GM12891 (cell line): Measurements from ENCODE around the gene RAB35.

Experiments used
- DNase-seq: peaks from one replicate; pipeline ENCODE4 v3.0.0; 2011; ENCODE audit warnings: low spot score; ENCODE audit not compliant: insufficient read length
- FAIRE-seq: peaks from 2 replicates; lab custom pipeline; 2011; peaks lifted over from hg19 to GRCh38; lab: Jason Lieb, UNC
- PAX5 ChIP-seq: IDR thresholded peaks from 2 replicates; pipeline ENCODE4 v1.6.1; 2011; ENCODE audit warnings: low read length, moderate library complexity, mild to moderate bottlenecking; ENCODE audit not compliant: insufficient read depth, severe bottlenecking
- POLR2A ChIP-seq: IDR thresholded peaks from 2 replicates; pipeline ENCODE4 v1.6.1; 2011; ENCODE audit warnings: low read depth, low read length, control low read depth
- POLR2AphosphoS5 ChIP-seq: IDR thresholded peaks from 2 replicates; pipeline ENCODE4 v1.6.1; 2011; ENCODE audit warnings: low read depth, low read length, control low read depth
- POU2F2 ChIP-seq: IDR thresholded peaks from 2 replicates; pipeline ENCODE4 v1.6.1; 2011; ENCODE audit warnings: low read depth, mild to moderate bottlenecking, control low read depth, low read length, moderate library complexity
- SPI1 ChIP-seq: IDR thresholded peaks from 2 replicates; pipeline ENCODE4 v1.6.1; 2011; ENCODE audit warnings: low read depth, low read length, control low read depth
- TAF1 ChIP-seq: IDR thresholded peaks from 2 replicates; pipeline ENCODE4 v1.6.1; 2011; ENCODE audit warnings: low read depth, low read length, control low read depth

Gene RAB35

DNA sequence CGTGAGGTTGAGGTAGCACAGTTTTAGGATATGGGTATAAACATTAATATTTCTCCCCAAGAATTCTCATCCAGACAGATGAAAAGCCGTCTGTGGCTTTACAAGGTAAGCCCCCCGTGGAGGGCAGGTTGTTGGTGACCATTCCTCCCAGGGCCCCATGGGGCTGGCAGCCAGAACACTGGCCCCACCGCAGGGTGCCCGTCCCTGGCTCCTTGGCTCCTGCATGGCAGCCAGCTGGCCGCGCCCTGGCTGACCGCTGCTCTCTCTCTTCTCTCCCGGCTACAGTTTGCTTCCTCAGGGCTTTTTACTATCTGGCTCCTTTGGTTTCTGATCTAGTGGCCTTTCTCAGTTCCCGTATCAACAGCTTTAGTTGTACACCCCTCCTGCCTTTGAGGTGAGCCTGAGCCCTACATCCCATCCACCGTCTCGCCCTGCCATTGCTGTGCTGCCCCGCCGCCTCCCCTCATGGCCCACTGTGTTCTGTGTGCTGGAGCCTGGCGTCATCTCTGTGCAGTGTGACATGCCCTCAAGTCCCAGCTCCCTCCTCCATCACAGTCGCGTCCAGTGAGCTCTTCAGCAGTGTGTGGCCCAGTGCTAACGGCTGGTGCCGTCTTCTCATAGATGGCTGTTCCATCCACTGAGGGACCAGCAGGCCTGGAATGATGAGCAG lies 25.8 kb downstream of the RAB35 start:
- no peak for TF ChIP-seq TAF1
- TF ChIP-seq POLR2AphosphoS5, result 0 out of 2 replicates have a peak, but pooled peaks have one; percentile 15
- TF ChIP-seq SPI1, result no peak
- TF ChIP-seq POU2F2, result no peak
- TF ChIP-seq PAX5, result no peak
- TF ChIP-seq POLR2A, result peak; percentile 24; the same call in 1 of the 2 replicates
- FAIRE-seq (no peak), DNase-seq (no peak)

DNA sequence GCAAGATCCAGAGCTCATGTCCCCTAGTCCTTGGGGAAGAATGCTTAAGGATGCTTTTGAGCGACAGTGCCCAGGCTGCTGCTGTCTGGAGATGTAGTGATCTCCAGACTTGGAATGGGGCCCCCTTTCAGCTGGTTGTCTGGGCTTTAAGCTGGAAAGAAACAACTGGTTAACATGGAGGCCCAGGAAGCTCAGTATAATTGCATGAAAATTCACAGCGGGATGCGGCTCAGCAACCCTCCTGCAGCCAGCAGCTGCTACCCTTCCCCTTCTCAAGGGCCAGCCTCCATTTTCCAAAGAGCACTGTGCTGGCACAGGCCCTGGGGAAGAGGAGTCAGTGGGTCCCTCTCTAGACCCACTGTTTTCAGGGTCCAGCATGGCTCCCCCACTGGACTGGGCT lies 26.3 kb downstream of the RAB35 start:
- FAIRE-seq (no peak), DNase-seq (no peak)
- no peak for TF ChIP-seq POLR2A
- no peak for TF ChIP-seq TAF1
- TF ChIP-seq POU2F2, result no peak
- TF ChIP-seq PAX5, result no peak
- no peak for TF ChIP-seq SPI1
- no peak for TF ChIP-seq POLR2AphosphoS5

DNA sequence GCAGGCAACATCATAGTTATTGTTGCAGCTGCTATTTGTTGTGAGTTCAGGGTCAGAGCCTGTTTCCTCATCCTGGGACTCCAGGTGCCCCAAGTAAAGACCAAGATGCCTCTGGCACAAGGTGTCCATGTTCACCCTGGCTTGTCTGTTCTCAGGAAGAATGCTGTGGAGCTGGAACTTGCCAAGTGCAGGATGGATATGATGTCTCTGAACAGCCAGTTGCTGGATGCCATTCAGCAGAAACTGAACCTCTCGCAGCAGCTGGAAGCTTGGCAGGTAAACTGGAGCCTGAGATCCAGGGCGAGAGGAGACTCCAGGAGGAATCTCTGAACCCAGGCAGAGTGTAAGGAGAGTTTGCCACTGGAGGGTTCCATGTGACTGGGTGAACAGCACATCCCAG lies 26.8 kb downstream of the RAB35 start:
- FAIRE-seq, result no peak
- TF ChIP-seq POLR2AphosphoS5 (no peak), POLR2A (no peak), PAX5 (no peak), TAF1 (no peak), SPI1 (no peak), POU2F2 (no peak)
- DNase-seq, result no peak

DNA sequence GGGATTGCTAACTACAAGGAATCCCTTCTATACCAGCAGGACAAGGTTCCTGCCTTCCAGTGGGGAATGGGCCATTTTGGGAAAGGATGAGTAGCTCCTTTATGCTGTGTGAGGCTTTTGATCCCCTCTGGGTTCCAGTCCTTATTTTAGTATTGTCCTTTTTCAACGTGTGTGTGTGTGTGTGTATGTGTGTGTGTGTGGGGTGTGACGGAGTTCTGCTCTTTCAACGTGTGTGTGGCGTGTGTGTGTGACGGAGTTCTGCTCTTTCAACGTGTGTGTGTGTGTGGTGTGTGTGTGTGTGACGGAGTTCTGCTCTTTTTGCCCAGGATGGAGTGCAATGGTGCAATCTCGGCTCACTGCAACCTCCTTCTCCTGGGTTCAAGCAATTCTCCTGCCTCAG lies 27.4 kb downstream of the RAB35 start:
- DNase-seq, result no peak
- TF ChIP-seq POU2F2, result no peak
- no peak for TF ChIP-seq PAX5
- TF ChIP-seq POLR2AphosphoS5, result no peak
- TF ChIP-seq SPI1, result no peak
- no peak for TF ChIP-seq TAF1
- no peak for TF ChIP-seq POLR2A
- no peak for FAIRE-seq

DNA sequence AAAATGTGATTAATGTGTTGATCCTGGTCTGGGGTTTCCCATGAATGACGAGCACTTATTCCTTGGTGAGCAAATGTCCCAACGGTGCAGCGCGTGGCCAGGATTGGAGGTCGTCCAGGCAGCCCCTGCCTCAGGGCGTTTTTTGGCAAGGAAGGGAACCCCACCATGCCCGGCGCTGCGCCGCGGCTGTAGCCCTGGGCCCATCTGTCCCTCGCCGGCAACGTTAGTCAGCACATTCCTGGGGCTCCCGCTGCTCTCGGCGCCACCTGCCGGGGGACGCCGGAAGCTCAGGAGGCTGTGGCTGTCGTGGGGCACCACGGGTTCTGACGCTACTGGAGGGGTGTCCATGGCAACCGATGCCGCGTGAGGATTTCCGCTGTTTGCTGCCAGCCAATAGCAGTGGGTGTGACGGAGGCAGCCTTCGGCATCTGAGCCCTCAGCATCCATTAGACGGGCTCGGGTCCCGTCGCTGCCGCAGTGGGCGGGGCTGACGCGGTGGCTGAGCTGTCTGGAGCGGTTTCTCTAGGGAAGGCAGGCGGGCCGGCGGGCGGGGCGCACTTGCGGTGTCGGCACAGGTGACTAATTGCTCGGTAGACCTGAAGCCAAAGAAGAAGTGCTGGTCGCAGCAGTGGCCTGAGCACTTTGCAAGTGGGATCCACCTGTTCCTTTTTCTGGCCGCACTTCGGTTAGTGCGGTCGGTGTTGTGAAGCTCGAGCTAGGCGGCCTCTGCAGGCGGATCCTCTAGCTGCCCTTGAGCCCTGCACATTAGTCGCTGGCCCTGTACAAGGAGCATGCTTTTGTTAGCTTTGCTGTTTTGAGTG lies 29.5 kb downstream of the RAB35 start:
- DNase-seq, result peak; percentile 99
- TF ChIP-seq PAX5 (no peak), POLR2A (peak; percentile 39; the same call in 1 of the 2 replicates), POLR2AphosphoS5 (0 out of 2 replicates have a peak, but pooled peaks have one; percentile 4), SPI1 (peak; percentile 62), POU2F2 (no peak; the same call in 1 of the 2 replicates), TAF1 (no peak)
- FAIRE-seq, result peak; percentile 100

DNA sequence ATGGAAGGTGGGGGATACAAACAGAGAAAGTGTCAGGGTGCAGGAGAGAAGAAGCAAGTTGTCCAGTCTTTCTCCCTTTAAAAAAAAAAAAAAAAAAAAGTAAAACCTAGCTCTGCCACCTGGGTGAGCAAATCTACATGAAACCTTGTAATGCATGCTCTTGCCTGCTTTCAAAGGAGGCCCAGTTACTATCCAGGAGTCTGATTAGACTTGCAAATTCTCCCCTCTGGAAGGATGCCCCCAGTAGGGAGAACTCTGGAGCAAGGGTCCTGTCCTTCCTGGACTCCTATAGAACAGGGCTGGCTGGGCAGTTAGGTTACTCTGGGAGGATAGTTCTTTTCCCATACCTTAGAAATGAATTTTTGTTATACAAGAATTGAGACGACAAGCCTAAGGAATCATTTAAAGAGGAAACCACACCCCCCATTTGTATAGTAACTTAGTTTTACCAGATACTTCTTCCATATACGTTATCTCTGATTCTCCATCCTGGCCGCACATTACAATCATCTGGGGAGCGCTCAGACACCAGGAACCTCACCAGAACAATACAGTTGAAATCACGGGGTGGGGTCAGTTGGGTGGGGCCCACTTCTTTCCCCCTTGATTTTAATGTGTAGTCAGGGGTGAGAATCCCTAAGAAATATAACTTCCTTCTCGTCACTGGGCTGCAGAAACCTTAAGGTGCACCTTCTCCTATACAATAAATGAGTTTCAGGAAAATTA lies 30.5 kb downstream of the RAB35 start:
- TF ChIP-seq POU2F2 (no peak), PAX5 (no peak), POLR2AphosphoS5 (no peak), SPI1 (no peak), TAF1 (no peak), POLR2A (no peak)
- FAIRE-seq, result no peak

DNA sequence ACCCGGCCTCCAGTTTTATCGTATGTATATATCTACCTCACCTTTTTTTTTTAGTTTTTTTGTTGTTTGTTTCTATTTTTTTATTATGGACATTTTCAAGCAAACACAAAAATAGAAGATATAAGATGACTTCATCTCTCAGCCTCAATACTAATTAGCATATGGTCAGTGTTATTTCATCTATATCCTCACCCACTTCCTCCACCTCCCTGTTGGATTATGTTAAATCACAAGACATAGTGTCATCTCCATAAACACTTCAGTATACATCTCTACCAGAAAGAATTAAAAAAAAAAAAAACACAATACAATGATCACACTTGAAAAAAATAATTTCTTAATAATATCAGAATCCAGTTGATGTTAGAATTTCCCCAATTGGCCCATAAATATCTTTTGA lies 34.9 kb downstream of the RAB35 start:
- no peak for TF ChIP-seq TAF1
- no peak for TF ChIP-seq POLR2AphosphoS5
- no peak for TF ChIP-seq SPI1
- TF ChIP-seq PAX5, result no peak
- no peak for TF ChIP-seq POLR2A
- no peak for TF ChIP-seq POU2F2
- no peak for FAIRE-seq
- DNase-seq, result no peak

More for the DNA sequence above, 30.5 kb downstream of the RAB35 start:
- no peak for DNase-seq

DNA sequence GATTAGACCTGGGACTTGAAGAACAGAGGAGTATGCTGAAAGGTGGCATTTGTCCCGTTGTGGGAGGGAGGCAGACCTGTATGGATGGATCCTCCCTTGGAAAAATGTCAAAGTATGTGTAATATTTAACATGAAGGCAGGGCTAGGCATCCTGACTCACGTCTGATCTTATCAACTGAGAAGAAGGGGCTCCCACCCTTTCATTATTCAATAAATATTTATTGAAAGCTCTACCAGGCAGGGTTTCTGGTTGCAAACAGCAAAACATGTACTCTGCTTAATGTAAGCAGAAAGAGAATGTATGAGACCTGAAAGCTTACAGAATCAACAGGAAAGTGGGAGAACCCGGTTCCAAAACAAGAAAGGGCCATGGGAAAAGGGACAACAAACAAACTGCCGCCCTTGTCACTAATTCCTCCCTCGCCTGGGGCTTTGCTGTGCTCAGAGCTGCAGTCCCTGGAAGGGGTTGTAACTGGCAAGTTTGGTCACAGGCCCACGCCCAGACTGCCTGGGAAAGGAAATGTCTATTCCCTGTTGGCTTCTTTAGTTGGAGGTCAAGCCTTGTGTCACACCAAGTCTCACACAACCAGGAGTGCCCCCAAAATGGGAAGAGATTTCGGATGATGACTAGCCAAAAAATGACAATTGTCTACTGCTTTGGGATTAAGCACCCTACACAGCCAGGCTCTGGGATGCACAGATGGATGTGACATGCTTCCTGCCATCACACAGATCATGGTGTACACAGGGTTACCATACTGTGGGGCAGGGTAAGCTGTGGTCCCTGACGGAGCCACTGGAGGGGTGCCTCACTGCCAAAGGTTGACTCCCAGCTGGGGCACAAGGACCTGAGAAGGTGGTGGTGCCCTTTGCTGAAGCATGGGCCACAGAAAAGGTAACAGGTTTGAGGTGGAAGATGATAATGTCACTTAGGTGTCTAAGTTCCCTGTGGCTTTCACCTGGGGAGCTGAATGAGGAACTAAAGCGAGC lies 36.8 kb downstream of the RAB35 start:
- DNase-seq (no peak), FAIRE-seq (no peak)
- TF ChIP-seq TAF1 (no peak), POLR2AphosphoS5 (no peak), POU2F2 (no peak), PAX5 (no peak), POLR2A (no peak), SPI1 (no peak)
